Colonic mucosa (tissue), 4 donors: ENCODE results near the gene PKM. TPM values are rescaled to one million over a fixed set of nuclear protein-coding genes. Genes with fewer than 3 reads are reported as not detected.
"Not testable (repeated sequence)": the region's sequence is repeated elsewhere in the genome, so short reads cannot be mapped to it uniquely, and the experiment has no call there.

ENCODE experiments used
- DNase-seq: peaks from one replicate; pipeline ENCODE4 v3.0.0-alpha.2; 2020
- H3K27ac ChIP-seq: fragments of 200-600 bp; one replicate; pipeline ENCODE4 v1.8.0; 2021
- H3K27me3 ChIP-seq: fragments of 200-600 bp; one replicate; pipeline ENCODE4 v1.8.0; 2021
- H3K36me3 ChIP-seq: fragments of 200-600 bp; one replicate; pipeline ENCODE4 v1.8.0; 2021
- H3K4me1 ChIP-seq: fragments of 200-600 bp; one replicate; pipeline ENCODE4 v1.8.0; 2021; ENCODE audit warnings: mild to moderate bottlenecking
- H3K4me3 ChIP-seq: fragments of 200-600 bp; one replicate; pipeline ENCODE4 v1.8.0; 2021
- H3K9ac ChIP-seq, 2 donors: one replicate each; pipeline ENCODE4 v1.7.0; 2013; ENCODE audit warnings: control low read depth in 2 of 2, low read depth in 2 of 2, low read length in 2 of 2
- H3K9me3 ChIP-seq: fragments of 200-600 bp; one replicate; pipeline ENCODE4 v1.8.0; 2021
- intact Hi-C: fragments of 100-400 bp; cut with DNase I; formaldehyde crosslinking; loops from one replicate; pipeline ENCODE4 v1.14.1; 2022
- total RNA-seq, 2 donors: library from RNA; stranded (reverse); fragmentation: NEBNext Ultra II Directional in 1 of 2; extraction: Animal tissue kit (Norgen Biotek cat#: 25700) in 1 of 2; gene quantifications; one replicate each; pipeline ENCODE4 v1.2.1, GENCODE V29; 2021
- TF ChIP-seq, protein P1 (sequence below): fragments of 200-600 bp; IDR thresholded peaks from one replicate; pipeline ENCODE4 v1.8.0; 2022; ENCODE audit warnings: antibody characterized with exemption, mild to moderate bottlenecking
- donor health status: healthy.
- donor health status: DM: no; HTN: no; CAD: no.
- donor health status: DM: no; HTN: no; CAD: no.

Gene PKM
- total RNA-seq, 2 donors from 2014 or later = 769 to 946 TPM

- H3K9me3 ChIP-seq = no peaks in the 10 kb centered on the region
- no peak for DNase-seq
- no peak overlapping the region for H3K4me3 ChIP-seq
- no peaks in the 10 kb centered on the region for H3K27me3 ChIP-seq
- no peaks in the 10 kb centered on the region for H3K4me1 ChIP-seq
- no peak overlapping the region for H3K27ac ChIP-seq
- no peaks in the 10 kb centered on the region for H3K36me3 ChIP-seq
- intact Hi-C loops = no loop called here
- TF ChIP-seq, protein P1, sequence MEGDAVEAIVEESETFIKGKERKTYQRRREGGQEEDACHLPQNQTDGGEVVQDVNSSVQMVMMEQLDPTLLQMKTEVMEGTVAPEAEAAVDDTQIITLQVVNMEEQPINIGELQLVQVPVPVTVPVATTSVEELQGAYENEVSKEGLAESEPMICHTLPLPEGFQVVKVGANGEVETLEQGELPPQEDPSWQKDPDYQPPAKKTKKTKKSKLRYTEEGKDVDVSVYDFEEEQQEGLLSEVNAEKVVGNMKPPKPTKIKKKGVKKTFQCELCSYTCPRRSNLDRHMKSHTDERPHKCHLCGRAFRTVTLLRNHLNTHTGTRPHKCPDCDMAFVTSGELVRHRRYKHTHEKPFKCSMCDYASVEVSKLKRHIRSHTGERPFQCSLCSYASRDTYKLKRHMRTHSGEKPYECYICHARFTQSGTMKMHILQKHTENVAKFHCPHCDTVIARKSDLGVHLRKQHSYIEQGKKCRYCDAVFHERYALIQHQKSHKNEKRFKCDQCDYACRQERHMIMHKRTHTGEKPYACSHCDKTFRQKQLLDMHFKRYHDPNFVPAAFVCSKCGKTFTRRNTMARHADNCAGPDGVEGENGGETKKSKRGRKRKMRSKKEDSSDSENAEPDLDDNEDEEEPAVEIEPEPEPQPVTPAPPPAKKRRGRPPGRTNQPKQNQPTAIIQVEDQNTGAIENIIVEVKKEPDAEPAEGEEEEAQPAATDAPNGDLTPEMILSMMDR = no peak
- H3K9ac ChIP-seq = no peak overlapping the region
Observed at GRCh38 chr15:72172796-72173195, 58.2 kb downstream of the PKM start.

GRCh38 chr15:72171978-72172377 lies 59.0 kb downstream of the PKM start:
- H3K4me1 ChIP-seq, intact Hi-C loops, H3K9ac ChIP-seq, H3K27ac ChIP-seq, H3K27me3 ChIP-seq, H3K4me3 ChIP-seq, H3K36me3 ChIP-seq, H3K9me3 ChIP-seq, DNase-seq: not testable (repeated sequence)

DNA sequence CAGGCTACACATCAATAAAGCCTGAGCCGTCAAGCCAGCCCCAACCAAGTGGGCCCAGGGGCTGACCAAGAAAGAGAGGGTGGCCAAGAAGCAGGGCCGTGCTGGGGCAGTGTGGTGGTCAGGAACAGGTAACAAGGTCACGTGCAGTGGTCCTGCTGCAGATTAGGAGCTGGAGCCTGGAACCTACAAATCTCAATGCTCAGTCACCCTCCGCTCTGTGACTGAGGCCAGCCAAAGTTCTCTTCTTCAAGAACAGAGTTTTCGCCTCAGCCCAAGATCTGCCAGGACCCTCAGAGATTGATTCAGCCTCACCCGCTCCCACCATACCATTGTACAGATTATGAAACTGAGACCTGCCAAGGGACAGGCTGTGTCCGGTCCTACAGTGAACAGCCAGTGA lies 60.3 kb downstream of the PKM start:
- Histone ChIP-seq H3K27ac (peak overlapping the region; percentile 31), H3K9me3 (no peaks in the 10 kb centered on the region), H3K9ac (peak overlapping the region in 1 of 2 donors; percentile 23), H3K4me3 (no peak overlapping the region), H3K36me3 (no peaks in the 10 kb centered on the region), H3K4me1 (no peaks in the 10 kb centered on the region), H3K27me3 (no peaks in the 10 kb centered on the region)
- no peak for DNase-seq
- TF ChIP-seq, protein P1 = no peak
- intact Hi-C loops = no loop called here

DNA sequence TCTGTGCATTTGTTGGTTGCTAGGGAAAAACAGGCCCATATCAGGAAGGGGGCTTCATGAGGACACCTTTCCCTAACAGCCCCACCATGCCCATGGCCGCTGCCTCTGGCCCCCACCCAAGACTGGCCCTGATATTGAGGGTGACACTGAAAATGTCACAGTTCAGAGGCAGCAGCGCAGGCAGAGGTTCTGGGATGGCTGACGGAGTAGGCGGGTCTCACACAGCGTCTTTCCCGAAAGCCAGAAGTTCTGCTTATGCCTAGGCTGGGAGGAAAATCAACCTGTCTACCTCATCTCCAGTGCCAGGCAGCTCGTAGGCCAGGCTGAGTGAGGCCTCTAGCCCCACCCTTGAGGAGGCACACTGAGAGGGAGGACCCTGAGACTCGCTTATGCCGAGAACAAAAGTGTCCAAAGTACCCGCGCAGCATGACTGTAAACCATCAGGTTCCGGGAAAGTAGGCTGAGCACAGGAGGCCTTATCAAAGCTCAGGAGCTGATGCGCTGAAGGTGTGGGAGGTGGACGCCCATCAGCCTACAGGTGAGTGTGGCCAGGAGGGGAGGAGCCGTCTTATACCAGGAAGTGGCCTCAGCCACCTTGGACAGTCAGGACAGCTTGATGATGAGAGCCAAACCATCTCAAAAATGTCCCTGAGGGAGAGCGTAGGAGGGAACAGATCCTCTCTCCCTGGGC lies 60.9 kb downstream of the PKM start:
- Histone ChIP-seq H3K9me3 (no peaks in the 10 kb centered on the region), H3K4me3 (no peak overlapping the region), H3K27ac (peak overlapping the region; percentile 69), H3K36me3 (no peaks in the 10 kb centered on the region), H3K9ac (peak overlapping the region in 1 of 2 donors; percentile 1), H3K4me1 (no peaks in the 10 kb centered on the region), H3K27me3 (no peaks in the 10 kb centered on the region)
- TF ChIP-seq, protein P1 = no peak
- intact Hi-C loops = no loop called here
- peak; percentile 86 for DNase-seq

DNA sequence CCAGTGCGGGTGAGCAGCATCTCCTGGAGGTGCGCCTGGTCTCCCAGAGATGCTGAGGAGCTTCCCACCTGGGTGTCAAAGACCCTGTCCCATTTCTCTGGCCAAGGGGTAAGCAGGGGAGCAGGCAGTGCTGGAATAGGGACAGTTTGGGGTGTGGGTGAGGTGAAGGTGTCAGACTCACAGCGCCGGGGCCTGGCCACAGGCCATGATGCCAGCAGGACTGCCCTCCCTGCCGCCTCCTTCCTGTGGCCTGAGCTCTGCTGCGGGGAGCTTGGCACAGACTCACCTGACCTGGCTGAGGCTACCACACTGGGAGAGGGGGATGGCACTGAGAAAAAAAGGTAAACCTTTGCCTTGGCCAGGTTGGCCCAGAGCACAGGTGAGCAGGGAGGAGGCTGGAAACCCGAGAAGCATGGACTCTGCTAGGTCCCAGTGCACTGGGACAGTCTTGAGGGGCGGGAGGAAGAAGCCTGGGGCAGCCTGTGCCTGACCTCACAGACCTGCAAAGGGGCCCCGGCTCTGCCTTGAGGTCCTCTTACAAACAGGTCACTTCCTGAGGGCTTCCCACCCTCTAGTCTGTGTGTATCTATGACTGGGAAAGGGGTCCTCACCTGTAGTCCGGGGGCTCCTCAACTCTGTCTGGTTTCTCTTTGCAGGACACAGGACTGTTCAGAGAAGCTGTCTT lies 61.6 kb downstream of the PKM start:
- no peaks in the 10 kb centered on the region for H3K27me3 ChIP-seq
- H3K9me3 ChIP-seq = no peaks in the 10 kb centered on the region
- intact Hi-C loops = no loop called here
- no peak overlapping the region for H3K4me3 ChIP-seq
- H3K9ac ChIP-seq = peak overlapping the region in 1 of 2 donors; percentile 1
- peak overlapping the region; percentile 69 for H3K27ac ChIP-seq
- H3K4me1 ChIP-seq = no peaks in the 10 kb centered on the region
- no peak for DNase-seq
- TF ChIP-seq, protein P1 = no peak
- no peaks in the 10 kb centered on the region for H3K36me3 ChIP-seq

GRCh38 chr15:72168808-72169190 lies 62.2 kb downstream of the PKM start:
- H3K4me1 ChIP-seq = no peaks in the 10 kb centered on the region
- no peaks in the 10 kb centered on the region for H3K27me3 ChIP-seq
- H3K27ac ChIP-seq = no peak overlapping the region
- H3K4me3 ChIP-seq = no peak overlapping the region
- H3K9me3 ChIP-seq = no peaks in the 10 kb centered on the region
- TF ChIP-seq, protein P1 = no peak
- DNase-seq = no peak
- no peaks in the 10 kb centered on the region for H3K36me3 ChIP-seq
- H3K9ac ChIP-seq = no peak overlapping the region
- intact Hi-C loops = no loop called here
